Measurements from ENCODE around the gene ADAM17.
A peak's percentile ranks its signal among the peaks of the same experiment; 100 is the strongest.
"Not testable (repeated sequence)": the region's sequence is repeated elsewhere in the genome, so short reads cannot be mapped to it uniquely, and the experiment has no call there.

The ADAM17 gene

GRCh38 chr2:9517118-9517782 lies 38.4 kb downstream of the ADAM17 start:
- no peak overlapping the region for H3K9ac ChIP-seq (ENCODE audit: low read length)
- DNase-seq (ENCODE audit: low read depth): no peak
- no peak overlapping the region for H3K4me3 ChIP-seq (ENCODE audit: low read length)
- no peaks in the 10 kb centered on the region for H3K27me3 ChIP-seq (replicated peaks; ENCODE audit: control insufficient read depth, insufficient read depth, low read length)
- H3K4me1 ChIP-seq (ENCODE audit: control insufficient read depth, insufficient read depth, low read length): no peaks in the 10 kb centered on the region
- peaks cover 85% of the 10 kb centered on the region for H3K36me3 ChIP-seq (ENCODE audit: control insufficient read depth, insufficient read depth, low read length, severe bottlenecking)
- H3K9me3 ChIP-seq (ENCODE audit: control insufficient read depth, low read length): no peaks in the 10 kb centered on the region

GRCh38 chr2:9513946-9514345 lies 41.7 kb downstream of the ADAM17 start:
- H3K9me3 ChIP-seq (ENCODE audit: control insufficient read depth, low read length); DNase-seq (ENCODE audit: low read depth); H3K9ac ChIP-seq (ENCODE audit: low read length); H3K27me3 ChIP-seq (replicated peaks; ENCODE audit: control insufficient read depth, insufficient read depth, low read length); H3K4me3 ChIP-seq (ENCODE audit: low read length): not testable (repeated sequence)
- H3K36me3 ChIP-seq (ENCODE audit: control insufficient read depth, insufficient read depth, low read length, severe bottlenecking): peaks cover 69% of the 10 kb centered on the region
- peaks cover 12% of the 10 kb centered on the region for H3K4me1 ChIP-seq (ENCODE audit: control insufficient read depth, insufficient read depth, low read length)

- no peak overlapping the region for H3K4me3 ChIP-seq (ENCODE audit: low read length)
- DNase-seq (ENCODE audit: low read depth): peak; percentile 25
- peaks cover 57% of the 10 kb centered on the region for H3K36me3 ChIP-seq (ENCODE audit: control insufficient read depth, insufficient read depth, low read length, severe bottlenecking)
- no peaks in the 10 kb centered on the region for H3K27me3 ChIP-seq (replicated peaks; ENCODE audit: control insufficient read depth, insufficient read depth, low read length)
- H3K9me3 ChIP-seq (ENCODE audit: control insufficient read depth, low read length): no peaks in the 10 kb centered on the region
- peaks cover 17% of the 10 kb centered on the region for H3K4me1 ChIP-seq (ENCODE audit: control insufficient read depth, insufficient read depth, low read length)
- H3K9ac ChIP-seq (ENCODE audit: low read length): peak overlapping the region; percentile 43
These were observed 46.7 kb downstream of the ADAM17 start for GRCh38 chr2:9508931-9509330.

- peak; percentile 19 for DNase-seq (ENCODE audit: low read depth)
- peaks cover 86% of the 10 kb centered on the region for H3K36me3 ChIP-seq (ENCODE audit: control insufficient read depth, insufficient read depth, low read length, severe bottlenecking)
- H3K4me1 ChIP-seq (ENCODE audit: control insufficient read depth, insufficient read depth, low read length): peaks cover 14% of the 10 kb centered on the region
- H3K9me3 ChIP-seq (ENCODE audit: control insufficient read depth, low read length): no peaks in the 10 kb centered on the region
- no peak overlapping the region for H3K9ac ChIP-seq (ENCODE audit: low read length)
- H3K27me3 ChIP-seq (replicated peaks; ENCODE audit: control insufficient read depth, insufficient read depth, low read length): no peaks in the 10 kb centered on the region
- H3K4me3 ChIP-seq (ENCODE audit: low read length): no peak overlapping the region
These were observed 57.4 kb downstream of the ADAM17 start for GRCh38 chr2:9498210-9498609.

- no peak overlapping the region for H3K9ac ChIP-seq (ENCODE audit: low read length)
- H3K36me3 ChIP-seq (ENCODE audit: control insufficient read depth, insufficient read depth, low read length, severe bottlenecking): peaks cover 89% of the 10 kb centered on the region
- no peaks in the 10 kb centered on the region for H3K27me3 ChIP-seq (replicated peaks; ENCODE audit: control insufficient read depth, insufficient read depth, low read length)
- H3K4me3 ChIP-seq (ENCODE audit: low read length): no peak overlapping the region
- no peaks in the 10 kb centered on the region for H3K9me3 ChIP-seq (ENCODE audit: control insufficient read depth, low read length)
- peaks cover 23% of the 10 kb centered on the region for H3K4me1 ChIP-seq (ENCODE audit: control insufficient read depth, insufficient read depth, low read length)
- no peak for DNase-seq (ENCODE audit: low read depth)
These were observed 58.6 kb downstream of the ADAM17 start for GRCh38 chr2:9497017-9497416.

GRCh38 chr2:9494081-9494480 lies 61.5 kb downstream of the ADAM17 start:
- Histone ChIP-seq H3K9ac (ENCODE audit: low read length) (no peak overlapping the region), H3K4me3 (ENCODE audit: low read length) (no peak overlapping the region), H3K9me3 (ENCODE audit: control insufficient read depth, low read length) (no peaks in the 10 kb centered on the region), H3K4me1 (ENCODE audit: control insufficient read depth, insufficient read depth, low read length) (peaks cover 28% of the 10 kb centered on the region), H3K36me3 (ENCODE audit: control insufficient read depth, insufficient read depth, low read length, severe bottlenecking) (peaks cover 88% of the 10 kb centered on the region), H3K27me3 (replicated peaks; ENCODE audit: control insufficient read depth, insufficient read depth, low read length) (no peaks in the 10 kb centered on the region)
- no peak for DNase-seq (ENCODE audit: low read depth)

GRCh38 chr2:9493478-9493877 lies 62.2 kb downstream of the ADAM17 start:
- H3K27me3 ChIP-seq (replicated peaks; ENCODE audit: control insufficient read depth, insufficient read depth, low read length): no peaks in the 10 kb centered on the region
- peaks cover 29% of the 10 kb centered on the region for H3K4me1 ChIP-seq (ENCODE audit: control insufficient read depth, insufficient read depth, low read length)
- H3K9me3 ChIP-seq (ENCODE audit: control insufficient read depth, low read length): no peaks in the 10 kb centered on the region
- DNase-seq (ENCODE audit: low read depth): no peak
- peaks cover 87% of the 10 kb centered on the region for H3K36me3 ChIP-seq (ENCODE audit: control insufficient read depth, insufficient read depth, low read length, severe bottlenecking)
- no peak overlapping the region for H3K4me3 ChIP-seq (ENCODE audit: low read length)
- H3K9ac ChIP-seq (ENCODE audit: low read length): no peak overlapping the region

- peaks cover 88% of the 10 kb centered on the region for H3K36me3 ChIP-seq (ENCODE audit: control insufficient read depth, insufficient read depth, low read length, severe bottlenecking)
- H3K4me3 ChIP-seq (ENCODE audit: low read length): no peak overlapping the region
- no peak overlapping the region for H3K9ac ChIP-seq (ENCODE audit: low read length)
- DNase-seq (ENCODE audit: low read depth): no peak
- H3K9me3 ChIP-seq (ENCODE audit: control insufficient read depth, low read length): no peaks in the 10 kb centered on the region
- H3K27me3 ChIP-seq (replicated peaks; ENCODE audit: control insufficient read depth, insufficient read depth, low read length): no peaks in the 10 kb centered on the region
- H3K4me1 ChIP-seq (ENCODE audit: control insufficient read depth, insufficient read depth, low read length): peaks cover 28% of the 10 kb centered on the region
These were observed 62.7 kb downstream of the ADAM17 start for GRCh38 chr2:9492927-9493326.

GRCh38 chr2:9490789-9491188 lies 64.8 kb downstream of the ADAM17 start:
- Histone ChIP-seq H3K9me3 (ENCODE audit: control insufficient read depth, low read length) (no peaks in the 10 kb centered on the region), H3K9ac (ENCODE audit: low read length) (no peak overlapping the region), H3K4me3 (ENCODE audit: low read length) (no peak overlapping the region), H3K4me1 (ENCODE audit: control insufficient read depth, insufficient read depth, low read length) (peaks cover 28% of the 10 kb centered on the region), H3K27me3 (replicated peaks; ENCODE audit: control insufficient read depth, insufficient read depth, low read length) (no peaks in the 10 kb centered on the region), H3K36me3 (ENCODE audit: control insufficient read depth, insufficient read depth, low read length, severe bottlenecking) (peaks cover 90% of the 10 kb centered on the region)
- DNase-seq (ENCODE audit: low read depth): no peak

- Histone ChIP-seq H3K36me3 (ENCODE audit: control insufficient read depth, insufficient read depth, low read length, severe bottlenecking) (peaks cover 95% of the 10 kb centered on the region), H3K9me3 (ENCODE audit: control insufficient read depth, low read length) (no peaks in the 10 kb centered on the region), H3K4me1 (ENCODE audit: control insufficient read depth, insufficient read depth, low read length) (peaks cover 28% of the 10 kb centered on the region), H3K27me3 (replicated peaks; ENCODE audit: control insufficient read depth, insufficient read depth, low read length) (no peaks in the 10 kb centered on the region), H3K4me3 (ENCODE audit: low read length) (no peak overlapping the region), H3K9ac (ENCODE audit: low read length) (peak overlapping the region; percentile 18)
- DNase-seq (ENCODE audit: low read depth): peak; percentile 39
These were observed 66.8 kb downstream of the ADAM17 start for GRCh38 chr2:9488583-9489547.

GRCh38 chr2:9484533-9484932 lies 71.1 kb downstream of the ADAM17 start:
- no peak for DNase-seq (ENCODE audit: low read depth)
- Histone ChIP-seq H3K4me1 (ENCODE audit: control insufficient read depth, insufficient read depth, low read length) (peaks cover 16% of the 10 kb centered on the region), H3K27me3 (replicated peaks; ENCODE audit: control insufficient read depth, insufficient read depth, low read length) (no peaks in the 10 kb centered on the region), H3K4me3 (ENCODE audit: low read length) (no peak overlapping the region), H3K9me3 (ENCODE audit: control insufficient read depth, low read length) (no peaks in the 10 kb centered on the region), H3K9ac (ENCODE audit: low read length) (no peak overlapping the region), H3K36me3 (ENCODE audit: control insufficient read depth, insufficient read depth, low read length, severe bottlenecking) (peaks cover 92% of the 10 kb centered on the region)
